NCI-H2171 treated with DMSO at 0.1 percent for 48 hours (cell line): Measurements from ENCODE around the gene BMPR2.
"Not testable (repeated sequence)": the region's sequence is repeated elsewhere in the genome, so short reads cannot be mapped to it uniquely, and the experiment has no call there.

Source experiments
- DNase-seq: peaks from one replicate; lab custom pipeline; 2025; lab: John Stamatoyannopoulos, UW

Gene BMPR2

DNA sequence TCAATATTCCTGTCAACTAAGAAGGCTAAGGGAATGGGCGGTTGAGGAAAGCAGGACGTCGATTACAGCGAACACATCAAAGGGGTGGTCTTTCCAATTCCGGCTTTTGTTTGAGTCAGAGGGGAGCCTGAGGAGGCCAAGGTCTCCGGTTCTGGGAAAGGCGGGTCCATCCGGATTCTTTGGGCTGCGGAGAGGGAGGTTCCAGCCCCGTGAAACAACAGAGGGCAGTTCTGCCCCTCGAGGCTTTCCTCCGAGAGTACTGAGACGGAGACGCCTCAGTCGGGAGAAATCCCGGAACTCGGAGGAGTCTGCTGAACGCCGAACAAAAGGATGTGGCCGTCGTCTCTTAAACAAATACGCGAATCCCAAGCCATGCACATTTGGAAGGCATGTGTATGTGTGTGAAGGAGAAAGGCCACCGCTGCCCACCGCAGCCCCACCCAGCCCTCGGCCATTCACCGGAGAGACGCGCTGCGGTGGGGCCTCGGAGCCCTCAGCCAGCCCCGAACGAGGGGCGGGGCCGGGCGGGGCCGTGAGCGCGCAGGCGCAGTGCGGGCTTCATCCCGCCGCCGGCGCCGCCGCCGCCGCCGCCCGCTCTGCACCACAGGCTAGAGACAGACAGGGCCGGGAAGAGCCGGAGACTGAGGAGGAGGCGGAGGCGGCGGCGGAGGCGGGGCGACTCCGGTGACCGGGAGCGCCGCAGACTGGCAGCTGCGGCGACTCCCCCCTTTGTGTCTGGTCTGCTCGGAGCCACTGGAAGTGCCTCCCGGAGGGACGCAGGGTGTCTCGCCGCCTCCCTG is at the start of gene BMPR2:
Gene BMPR2 (plus strand): TSS at position 719 of the 800 bp plus-strand sequence. CDS start 1,148 bp downstream, outside the sequence.
- DNase-seq = peak; percentile 91

DNA sequence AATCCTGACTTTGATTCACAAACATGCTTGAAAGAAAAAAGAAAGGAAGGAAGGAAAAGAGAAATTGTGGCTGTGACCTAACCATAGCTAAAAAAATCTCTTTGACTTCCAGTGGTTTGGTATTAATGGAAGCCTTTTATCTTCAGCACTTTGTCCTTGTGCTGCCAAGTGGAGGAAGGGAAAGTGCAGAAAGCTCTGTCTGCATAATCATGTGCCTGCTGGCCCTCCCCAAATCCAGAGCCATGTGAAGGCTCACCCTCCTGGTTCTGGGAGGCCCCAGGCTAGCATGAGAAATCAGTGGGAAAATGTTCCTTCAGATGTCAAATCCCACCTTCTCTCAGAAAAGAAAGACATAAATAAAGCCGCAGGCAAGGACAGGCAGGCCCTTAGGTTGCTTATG is 48.3 kb upstream of the BMPR2 start:
- no peak for DNase-seq

- no peak for DNase-seq
These were observed 40.2 kb upstream of the BMPR2 start for GRCh38 chr2:202335791-202336467.

- no peak for DNase-seq
These were observed 39.0 kb upstream of the BMPR2 start for GRCh38 chr2:202337151-202337550.

- DNase-seq = no peak
These were observed 38.3 kb upstream of the BMPR2 start for GRCh38 chr2:202337706-202338346.

DNA sequence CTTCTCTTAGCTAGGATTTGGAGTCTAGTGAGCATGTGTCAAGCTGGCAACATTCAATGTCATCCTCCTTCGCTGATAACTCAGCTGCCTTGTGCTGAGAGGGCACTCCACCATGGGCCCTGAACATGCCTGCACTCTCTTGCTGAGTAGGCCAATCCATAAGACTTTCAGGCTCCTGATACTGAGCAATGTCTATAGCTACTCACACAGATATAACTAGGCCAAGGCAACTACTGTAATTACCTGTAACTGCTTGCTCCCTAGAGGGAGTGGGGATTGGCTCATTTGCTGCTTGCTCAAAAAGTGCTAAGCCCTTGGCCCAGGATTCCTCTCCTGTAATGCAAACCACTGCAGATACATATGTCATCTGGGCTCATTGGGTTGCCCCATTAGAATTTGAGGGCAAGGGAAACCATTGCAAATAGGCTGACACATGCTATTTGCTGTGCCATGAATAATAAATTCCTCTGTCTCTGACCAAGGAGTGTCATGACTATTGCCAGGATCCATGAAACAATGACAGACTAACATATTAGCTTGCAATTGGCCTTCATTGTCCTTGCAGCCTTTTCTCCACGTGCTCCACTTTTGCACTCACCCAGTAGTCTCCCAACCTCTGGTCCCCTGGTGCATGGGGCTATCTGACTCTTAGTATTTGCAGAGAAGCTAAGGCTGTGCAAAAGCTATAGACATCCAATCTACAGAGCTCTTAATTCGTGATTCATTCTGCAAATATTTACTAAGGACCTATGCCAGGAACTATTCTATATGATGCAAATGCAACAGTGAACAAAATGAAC is 36.9 kb upstream of the BMPR2 start:
- no peak for DNase-seq

- DNase-seq = no peak
These were observed 31.9 kb upstream of the BMPR2 start for GRCh38 chr2:202344178-202344577.

DNA sequence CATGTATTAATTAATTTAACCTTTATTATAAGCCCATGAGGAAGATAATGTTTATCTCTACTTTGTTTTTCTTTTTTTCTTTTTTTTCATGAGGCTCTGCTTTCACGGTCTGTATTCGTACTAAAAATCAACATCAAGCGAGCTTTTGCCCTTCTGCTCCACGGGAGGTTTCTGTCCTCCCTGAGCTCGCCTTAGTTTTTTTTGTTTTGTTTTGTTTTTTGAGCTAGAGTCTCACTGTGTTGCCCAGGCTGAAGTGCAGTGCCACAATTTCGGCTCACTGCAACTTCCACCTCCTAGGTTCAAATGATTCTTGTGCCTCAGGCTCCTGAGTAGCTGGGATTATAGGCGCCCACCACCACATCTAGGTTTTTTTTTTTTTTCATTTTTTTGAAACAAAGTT is 29.9 kb upstream of the BMPR2 start:
- no peak for DNase-seq

GRCh38 chr2:202353430-202353829 is 22.7 kb upstream of the BMPR2 start:
- DNase-seq = no peak

DNA sequence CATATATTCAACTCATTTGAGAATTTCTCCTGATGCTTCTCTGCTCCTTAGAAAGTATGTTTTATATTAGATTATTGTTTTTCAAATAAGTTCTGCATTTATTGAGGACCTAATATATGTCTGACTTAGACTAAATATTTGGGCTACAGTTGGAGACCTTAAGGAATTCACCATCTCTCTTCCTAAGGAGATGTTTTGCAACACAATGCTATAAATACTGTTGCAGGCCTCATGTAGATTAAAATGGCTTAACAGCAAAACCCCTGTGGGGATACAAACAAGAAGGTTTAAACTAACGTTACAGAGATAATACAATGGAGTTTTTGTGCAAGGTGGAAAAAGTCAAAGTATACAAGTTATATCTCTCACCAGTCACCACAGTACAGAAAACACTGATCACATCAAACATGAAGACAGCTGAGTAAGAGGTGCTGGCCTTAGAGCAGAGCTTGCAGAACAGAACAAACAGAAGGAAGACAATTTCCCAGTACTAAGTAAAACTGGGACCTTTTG is 20.1 kb upstream of the BMPR2 start:
- DNase-seq = no peak

GRCh38 chr2:202358924-202359323 is 17.2 kb upstream of the BMPR2 start:
- not testable (repeated sequence) for DNase-seq

- DNase-seq = no peak
These were observed 15.5 kb upstream of the BMPR2 start for GRCh38 chr2:202360646-202361045.

DNA sequence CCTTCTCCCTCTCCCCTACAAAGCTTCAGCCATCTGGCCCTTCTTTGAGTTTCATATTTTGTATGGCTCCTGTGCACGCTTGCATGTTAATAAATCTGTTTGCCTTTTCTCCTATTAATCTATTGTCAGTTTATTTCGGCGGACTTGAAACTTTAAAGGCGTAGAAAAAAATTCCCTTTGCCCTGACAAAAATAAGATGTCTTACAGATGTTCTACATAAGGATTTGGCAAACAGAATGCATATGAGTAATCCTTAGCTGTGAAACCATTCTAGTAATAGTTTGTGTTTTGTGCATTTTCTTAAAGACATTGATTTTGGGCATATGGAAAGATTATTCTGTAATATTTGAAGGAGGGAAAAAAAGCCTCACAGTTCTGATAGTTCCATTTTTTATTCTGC is 15.0 kb upstream of the BMPR2 start:
- DNase-seq = no peak

GRCh38 chr2:202373490-202373889 is 2.6 kb upstream of the BMPR2 start:
- no peak for DNase-seq

DNA sequence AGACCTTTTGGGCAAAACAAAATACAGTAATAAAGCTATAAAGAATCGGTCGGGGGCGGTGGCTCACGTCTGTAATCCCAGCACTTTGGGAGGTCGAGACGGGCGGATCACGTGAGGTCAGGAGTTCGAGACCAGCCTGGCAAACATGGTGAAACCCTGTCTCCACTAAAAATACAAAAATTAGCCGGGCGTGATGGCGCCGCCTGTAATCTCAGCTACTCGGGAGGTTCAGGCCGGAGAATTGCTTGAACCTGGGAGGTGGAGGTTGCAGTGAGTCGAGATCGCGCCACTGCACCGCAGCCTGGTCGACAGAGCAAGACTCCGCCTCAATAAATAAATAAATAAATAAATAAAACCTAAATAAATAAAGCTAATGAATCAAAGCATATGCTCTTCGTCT is 1.7 kb upstream of the BMPR2 start:
- DNase-seq = not testable (repeated sequence)

GRCh38 chr2:202375033-202375608 is 1.0 kb upstream of the BMPR2 start:
- peak; percentile 76 for DNase-seq

GRCh38 chr2:202376460-202377206 is 506 bp downstream of the BMPR2 start:
- DNase-seq = peak; percentile 77

DNA sequence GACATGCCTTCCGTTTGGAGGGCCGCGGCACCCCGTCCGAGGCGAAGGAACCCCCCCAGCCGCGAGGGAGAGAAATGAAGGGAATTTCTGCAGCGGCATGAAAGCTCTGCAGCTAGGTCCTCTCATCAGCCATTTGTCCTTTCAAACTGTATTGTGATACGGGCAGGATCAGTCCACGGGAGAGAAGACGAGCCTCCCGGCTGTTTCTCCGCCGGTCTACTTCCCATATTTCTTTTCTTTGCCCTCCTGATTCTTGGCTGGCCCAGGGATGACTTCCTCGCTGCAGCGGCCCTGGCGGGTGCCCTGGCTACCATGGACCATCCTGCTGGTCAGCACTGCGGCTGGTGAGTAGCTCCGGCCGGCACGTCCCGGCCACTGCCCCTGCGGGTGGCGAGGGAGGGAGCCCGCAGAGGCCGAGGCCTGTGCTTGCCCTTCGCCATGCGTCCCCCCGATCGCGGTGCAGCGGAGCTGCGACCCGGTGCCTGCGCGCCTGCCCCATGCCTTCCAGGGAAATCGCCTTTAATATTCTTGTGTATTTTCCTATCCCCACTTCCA is 1.2 kb downstream of the BMPR2 start:
- peak; percentile 53 for DNase-seq

- DNase-seq = no peak
These were observed 1.9 kb downstream of the BMPR2 start for GRCh38 chr2:202378001-202378400.

DNA sequence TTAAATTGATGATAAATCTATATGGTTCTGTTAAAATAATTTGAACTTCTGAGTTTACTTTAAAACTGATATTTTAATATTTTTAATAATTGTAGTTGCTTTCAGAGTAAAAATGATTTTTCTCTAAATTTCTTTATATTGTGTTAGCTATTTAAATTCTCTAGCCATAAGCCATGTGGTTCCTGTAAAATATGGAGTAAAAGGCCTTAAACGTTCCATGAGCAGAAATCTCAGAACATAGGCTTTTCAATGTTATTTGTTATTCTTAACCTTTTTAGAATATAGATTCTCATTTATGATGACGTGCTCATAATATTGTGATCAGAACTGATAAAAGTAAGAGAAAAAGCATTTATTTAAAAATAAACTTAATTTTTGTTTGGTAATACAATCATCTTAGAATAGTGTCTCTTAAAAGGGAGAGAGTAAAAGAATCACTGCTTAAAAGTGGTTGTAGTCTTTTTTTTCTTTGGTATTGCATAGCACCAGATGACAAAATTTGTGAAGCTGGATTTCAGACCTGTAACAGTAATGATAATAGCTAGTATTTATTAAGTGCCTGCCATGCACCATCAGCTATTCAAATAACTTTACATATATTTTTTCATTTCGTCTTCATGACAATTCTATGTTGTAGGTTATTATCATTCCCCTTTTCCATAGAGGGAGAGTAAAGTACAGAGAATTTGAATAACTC is 2.7 kb downstream of the BMPR2 start:
- no peak for DNase-seq
